ENCODE results near the gene AWAT2. TPM values are rescaled to one million over a fixed set of nuclear protein-coding genes. Genes with fewer than 3 reads are reported as not detected.

AWAT2 gene
- total RNA-seq, 1 donor: not detected

- TF ChIP-seq CTCF (IDR thresholded peaks at IDR 0.05; ENCODE audit: insufficient read depth, low read depth, low read length): no peak
- DNase-seq (ENCODE audit: low read depth): no peak
- no peak overlapping the region for H3K4me3 ChIP-seq (ENCODE audit: low read depth, low read length)
Measured at GRCh38 chrX:69993494-69993893, 56.2 kb downstream of the AWAT2 start.

DNA sequence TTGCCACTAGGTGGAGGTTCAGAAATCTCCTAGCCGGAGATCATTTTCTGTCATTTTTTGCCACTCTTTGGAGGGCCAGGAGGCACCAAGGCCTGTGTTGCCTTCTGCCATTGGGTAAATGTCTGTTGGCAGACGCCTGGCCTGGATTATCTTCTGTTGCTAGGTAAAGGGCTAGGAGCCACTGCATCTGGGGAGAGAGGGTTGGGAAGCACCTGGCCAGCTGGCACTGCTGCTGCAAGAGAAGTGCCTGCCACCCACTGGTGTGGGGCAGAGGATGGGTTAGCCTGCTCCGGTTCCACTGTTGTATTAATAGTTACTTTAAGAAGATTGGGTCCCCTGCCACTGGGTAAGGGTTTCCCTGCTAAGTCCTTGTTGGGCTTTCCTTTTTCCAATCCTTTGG lies 58.1 kb downstream of the AWAT2 start:
- no peak for DNase-seq (ENCODE audit: low read depth)
- no peak overlapping the region for H3K4me3 ChIP-seq (ENCODE audit: low read depth, low read length)
- TF ChIP-seq CTCF (IDR thresholded peaks at IDR 0.05; ENCODE audit: insufficient read depth, low read depth, low read length): no peak

Small RNA genes lying within 50 kb of the gene (small RNA-seq; reads per million reads assigned to genes)
- gene MIR676: not detected

Other genes starting within 250 kb of the AWAT2 start
- gene OTUD6A, start 12.5 kb upstream of the AWAT2 start, total RNA-seq: not detected in 2 replicates
- gene IGBP1, start 83.5 kb upstream of the AWAT2 start, total RNA-seq: 58.7 and 60.9 TPM in 2 replicates
- gene DGAT2L6, start 127.5 kb upstream of the AWAT2 start, total RNA-seq: not detected in 2 replicates
- not detected in 2 replicates for gene AWAT1, start 184.7 kb upstream of the AWAT2 start, total RNA-seq
- gene P2RY4, start 210.3 kb upstream of the AWAT2 start, total RNA-seq: not detected in 2 replicates
- not detected in 2 replicates for gene ARR3, start 218.4 kb upstream of the AWAT2 start, total RNA-seq
- gene RAB41, start 232.2 kb upstream of the AWAT2 start, total RNA-seq: not detected in 2 replicates
- 54.0 and 54.1 TPM in 2 replicates for gene PDZD11, start 240.0 kb upstream of the AWAT2 start, total RNA-seq
- 8.1 and 10.8 TPM in 2 replicates for gene KIF4A, start 240.2 kb upstream of the AWAT2 start, total RNA-seq